CD4-positive, alpha-beta T cell treated with Interleukin-2 at 100 ng/mL for 4 hours (primary cell): Measurements from ENCODE around the gene FAM167B.
"Not testable (repeated sequence)": the region's sequence is repeated elsewhere in the genome, so short reads cannot be mapped to it uniquely, and the experiment has no call there.

Source experiments
- DNase-seq: peaks from one replicate; pipeline ENCODE4 v3.0.0-alpha.2; 2020; ENCODE audit warnings: low spot score

The FAM167B gene

DNA sequence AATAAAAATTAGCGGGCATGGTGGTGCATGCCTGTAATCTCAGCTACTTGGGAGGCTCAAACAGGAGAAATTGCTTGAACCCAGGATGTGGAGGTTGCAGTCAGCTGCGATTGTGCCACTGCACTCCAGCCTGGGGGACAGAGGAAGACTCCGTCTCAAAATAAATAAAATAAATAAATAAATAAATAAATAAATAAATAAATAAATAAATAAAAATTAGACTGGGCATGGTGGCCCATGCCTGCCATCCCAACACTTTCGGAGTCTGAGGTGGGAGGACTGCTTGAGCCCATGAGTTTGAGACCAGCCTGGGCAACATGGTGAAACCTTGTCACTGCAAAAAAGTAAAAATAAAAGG lies 16.2 kb downstream of the FAM167B start:
- not testable (repeated sequence) for DNase-seq

DNA sequence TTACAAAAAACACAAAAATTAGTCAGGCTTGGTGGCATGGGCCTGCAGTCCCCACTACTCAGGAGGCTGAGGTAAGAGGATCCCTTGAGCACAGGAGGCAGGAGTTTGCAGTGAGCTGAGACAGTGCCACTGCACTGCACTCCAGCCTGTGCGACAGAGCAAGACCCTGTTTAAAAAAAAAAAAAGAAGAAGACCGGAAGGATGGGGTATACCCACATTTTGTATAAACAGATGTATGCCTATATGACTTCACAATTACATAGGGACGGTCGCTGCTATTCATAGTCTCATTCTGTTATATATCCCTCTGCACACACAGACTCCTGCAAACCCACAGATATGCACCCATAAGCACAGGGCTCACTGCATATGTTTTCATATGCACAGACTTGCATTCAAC lies 16.7 kb downstream of the FAM167B start:
- DNase-seq, result peak; percentile 20

DNA sequence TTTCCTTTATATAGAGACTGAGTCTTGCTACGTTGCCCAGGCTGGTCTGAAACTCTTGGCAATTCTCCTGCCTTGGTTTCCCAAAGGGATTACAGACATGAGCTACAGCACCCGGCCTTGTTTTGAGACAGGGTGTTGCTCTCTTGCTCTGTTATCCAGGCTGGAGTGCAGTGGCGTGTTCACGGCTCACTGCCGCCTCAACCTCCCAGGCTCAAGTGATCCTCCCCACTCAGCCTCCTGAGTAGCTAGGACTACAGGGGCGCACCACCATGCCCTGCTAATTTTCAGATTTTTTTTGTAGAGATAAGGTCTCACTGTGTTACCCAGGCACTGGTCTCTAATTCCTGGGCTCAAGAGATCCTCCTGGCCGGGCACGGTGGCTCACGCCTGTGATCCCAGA lies 18.8 kb downstream of the FAM167B start:
- DNase-seq, result no peak

DNA sequence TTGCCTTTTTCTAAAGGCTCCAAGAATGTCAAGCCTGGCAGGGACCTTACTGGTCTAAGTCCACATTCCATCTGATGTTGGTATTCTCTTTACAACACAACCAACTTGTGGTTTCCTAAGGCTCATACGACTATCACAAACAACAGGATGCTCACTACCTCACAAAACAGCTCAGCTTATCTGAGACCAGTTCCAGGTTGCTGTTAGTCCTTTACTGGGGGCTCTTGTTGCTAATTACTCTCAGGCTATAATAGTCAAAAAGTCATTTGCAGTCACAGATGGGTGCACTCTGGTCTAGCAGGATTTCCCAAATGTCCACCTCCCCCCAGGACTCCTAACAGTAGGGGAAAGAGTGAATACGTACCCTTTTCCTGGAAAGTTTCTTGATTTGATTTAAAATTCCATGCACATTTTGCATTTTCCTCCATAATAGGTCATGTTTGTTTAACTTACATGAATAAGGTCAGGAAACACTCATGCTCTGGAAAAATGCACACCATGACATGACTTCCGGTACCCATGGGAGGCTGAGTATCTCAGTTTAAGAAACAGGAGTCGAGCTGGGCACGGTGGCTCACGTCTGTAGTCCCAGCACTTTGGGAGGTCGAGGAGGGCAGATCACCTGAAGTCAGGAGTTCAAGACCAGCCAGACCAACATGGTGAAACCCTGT lies 20.0 kb downstream of the FAM167B start:
- DNase-seq, result no peak

DNA sequence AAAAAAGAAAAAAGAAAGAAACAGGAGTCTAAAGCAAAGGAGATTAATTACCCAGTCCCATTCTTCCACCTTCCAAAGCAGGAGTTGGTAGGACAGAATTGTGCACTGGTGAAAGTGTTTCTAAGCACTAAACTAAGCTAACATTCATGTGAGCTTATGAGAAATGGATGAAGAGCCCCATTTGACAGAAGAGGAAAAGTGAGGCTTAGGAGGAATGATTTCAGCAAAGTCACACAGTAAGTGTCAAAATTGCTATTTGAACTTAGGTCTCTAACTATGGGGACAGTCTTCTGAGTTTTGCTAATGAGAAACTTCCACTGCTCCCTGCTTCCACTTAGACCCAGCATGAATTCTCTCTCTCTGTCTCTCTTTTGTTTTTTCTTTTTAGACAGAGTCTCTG lies 22.7 kb downstream of the FAM167B start:
- DNase-seq, result no peak

DNA sequence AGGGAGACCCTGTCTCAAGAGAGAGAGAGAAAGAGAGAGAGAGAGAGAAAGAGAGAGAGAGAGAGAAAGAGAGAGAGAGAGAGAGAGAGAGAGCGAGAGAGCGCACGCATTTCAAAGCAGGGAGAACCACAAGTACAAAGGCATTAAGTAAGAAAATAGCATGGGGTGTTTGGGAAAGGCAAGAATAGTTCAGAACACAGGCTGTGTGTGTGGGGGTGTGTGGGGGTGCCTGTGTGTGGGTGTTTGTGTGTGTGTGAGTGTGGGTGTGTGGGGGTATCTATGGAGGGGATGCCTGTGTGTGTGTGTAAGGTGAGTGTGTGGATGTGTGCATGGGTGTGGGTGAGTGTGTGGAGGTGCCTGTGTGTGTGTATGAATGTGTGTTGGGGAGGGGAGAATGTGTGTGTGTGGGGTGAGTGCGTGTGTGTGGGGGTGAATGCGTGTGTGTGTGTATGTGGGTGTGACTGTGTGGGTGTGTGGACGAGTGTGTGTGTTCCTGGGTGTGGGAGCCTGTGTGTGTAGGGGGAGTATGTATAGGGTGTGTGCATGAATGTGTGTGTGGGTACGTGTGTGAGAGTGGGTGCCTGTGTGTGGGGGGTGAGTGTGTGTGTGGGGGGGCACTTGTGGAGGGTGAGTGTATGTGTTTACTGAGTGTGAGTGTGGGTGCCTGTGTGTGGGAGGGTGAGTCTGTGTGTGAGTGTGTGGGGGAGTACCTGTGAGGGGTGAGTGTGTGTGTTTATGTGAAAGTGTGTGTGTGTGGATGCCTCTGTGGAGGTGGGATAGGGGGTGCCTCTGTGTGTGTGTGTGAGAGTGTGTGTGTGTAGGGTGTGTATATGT lies 25.8 kb downstream of the FAM167B start:
- peak; percentile 45 for DNase-seq

DNA sequence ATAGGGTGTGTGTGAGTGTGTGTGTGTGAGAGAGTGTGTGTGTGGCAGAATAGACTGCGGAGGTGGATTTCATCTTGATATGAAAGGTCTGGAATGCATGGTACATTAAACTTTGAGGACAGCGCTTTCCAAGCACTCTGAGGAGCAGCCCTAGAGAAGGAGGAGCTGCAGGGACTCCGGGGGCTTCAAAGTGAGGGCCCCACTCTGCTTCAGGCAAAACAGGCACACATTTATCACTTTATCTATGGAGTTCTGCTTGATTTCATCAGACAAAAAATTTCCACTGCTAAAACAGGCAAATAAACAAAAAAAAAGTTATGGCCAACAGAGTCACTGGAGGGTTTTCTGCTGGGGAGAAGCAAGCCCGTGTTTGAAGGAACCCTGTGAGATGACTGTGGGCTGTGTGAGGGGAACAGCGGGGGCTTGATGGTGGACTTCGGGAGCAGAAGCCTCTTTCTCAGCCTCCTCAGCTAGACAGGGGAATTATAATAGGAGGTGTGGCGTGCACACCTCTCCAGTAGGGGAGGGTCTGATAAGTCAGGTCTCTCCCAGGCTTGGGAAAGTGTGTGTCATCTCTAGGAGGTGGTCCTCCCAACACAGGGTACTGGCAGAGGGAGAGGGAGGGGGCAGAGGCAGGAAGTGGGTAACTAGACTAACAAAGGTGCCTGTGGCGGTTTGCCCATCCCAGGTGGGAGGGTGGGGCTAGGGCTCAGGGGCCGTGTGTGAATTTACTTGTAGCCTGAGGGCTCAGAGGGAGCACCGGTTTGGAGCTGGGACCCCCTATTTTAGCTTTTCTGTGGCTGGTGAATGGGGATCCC lies 26.6 kb downstream of the FAM167B start:
- peak; percentile 88 for DNase-seq

DNA sequence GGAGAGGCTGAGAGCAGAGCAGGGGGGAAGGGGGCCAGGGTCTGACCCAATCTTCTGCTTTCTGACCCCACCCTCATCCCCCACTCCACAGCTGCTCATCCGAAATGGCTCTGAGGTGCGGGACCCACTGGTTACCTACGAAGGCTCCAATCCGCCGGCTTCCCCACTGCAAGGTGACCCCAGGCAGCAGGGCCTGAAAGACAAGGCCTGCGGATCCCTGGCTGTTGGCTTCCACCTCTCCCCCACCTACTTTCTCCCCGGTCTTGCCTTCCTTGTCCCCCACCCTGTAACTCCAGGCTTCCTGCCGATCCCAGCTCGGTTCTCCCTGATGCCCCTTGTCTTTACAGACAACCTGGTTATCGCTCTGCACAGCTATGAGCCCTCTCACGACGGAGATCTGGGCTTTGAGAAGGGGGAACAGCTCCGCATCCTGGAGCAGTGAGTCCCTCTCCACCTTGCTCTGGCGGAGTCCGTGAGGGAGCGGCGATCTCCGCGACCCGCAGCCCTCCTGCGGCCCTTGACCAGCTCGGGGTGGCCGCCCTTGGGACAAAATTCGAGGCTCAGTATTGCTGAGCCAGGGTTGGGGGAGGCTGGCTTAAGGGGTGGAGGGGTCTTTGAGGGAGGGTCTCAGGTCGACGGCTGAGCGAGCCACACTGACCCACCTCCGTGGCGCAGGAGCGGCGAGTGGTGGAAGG lies 27.8 kb downstream of the FAM167B start:
- no peak for DNase-seq

DNA sequence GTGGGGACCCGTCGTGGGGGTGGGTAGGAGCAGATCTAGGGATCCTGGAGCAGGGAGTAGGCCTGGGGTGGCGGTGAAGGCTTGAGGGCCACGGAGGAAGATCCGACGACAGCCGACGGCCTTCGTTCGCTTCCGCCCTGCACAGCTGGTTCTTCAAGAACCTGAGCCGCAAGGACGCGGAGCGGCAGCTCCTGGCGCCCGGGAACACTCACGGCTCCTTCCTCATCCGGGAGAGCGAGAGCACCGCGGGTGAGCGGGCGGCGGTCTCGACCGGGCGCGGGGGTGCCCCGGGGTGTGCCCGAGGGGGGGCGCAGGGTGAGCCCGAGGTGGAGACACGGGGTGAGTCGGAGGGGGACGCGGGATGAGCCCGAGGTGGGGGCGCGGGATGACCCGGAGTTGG lies 28.4 kb downstream of the FAM167B start:
- DNase-seq, result no peak

DNA sequence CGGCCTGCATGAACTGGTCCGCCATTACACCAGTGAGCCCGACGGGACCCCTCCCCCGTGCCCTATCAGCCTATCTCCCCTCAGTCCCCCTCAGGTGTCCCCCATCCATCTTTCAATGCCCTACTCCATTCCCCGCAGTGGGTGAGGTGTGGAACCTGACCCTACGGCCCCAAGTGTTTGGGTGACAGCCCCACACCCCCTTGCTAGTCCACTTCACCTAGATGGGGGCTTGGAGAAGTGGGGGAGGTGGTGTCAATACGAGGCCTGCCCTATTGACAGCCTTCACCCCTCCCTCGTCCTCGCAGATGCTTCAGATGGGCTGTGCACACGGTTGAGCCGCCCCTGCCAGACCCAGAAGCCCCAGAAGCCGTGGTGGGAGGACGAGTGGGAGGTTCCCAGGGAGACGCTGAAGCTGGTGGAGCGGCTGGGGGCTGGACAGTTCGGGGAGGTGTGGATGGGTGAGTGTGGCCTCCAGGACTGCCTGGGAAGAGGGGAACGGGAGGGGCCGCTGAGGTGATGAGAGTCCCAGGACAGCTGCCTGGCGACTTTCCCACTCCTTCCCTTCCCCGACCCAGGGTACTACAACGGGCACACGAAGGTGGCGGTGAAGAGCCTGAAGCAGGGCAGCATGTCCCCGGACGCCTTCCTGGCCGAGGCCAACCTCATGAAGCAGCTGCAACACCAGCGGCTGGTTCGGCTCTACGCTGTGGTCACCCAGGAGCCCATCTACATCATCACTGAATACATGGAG lies 29.2 kb downstream of the FAM167B start:
- no peak for DNase-seq

DNA sequence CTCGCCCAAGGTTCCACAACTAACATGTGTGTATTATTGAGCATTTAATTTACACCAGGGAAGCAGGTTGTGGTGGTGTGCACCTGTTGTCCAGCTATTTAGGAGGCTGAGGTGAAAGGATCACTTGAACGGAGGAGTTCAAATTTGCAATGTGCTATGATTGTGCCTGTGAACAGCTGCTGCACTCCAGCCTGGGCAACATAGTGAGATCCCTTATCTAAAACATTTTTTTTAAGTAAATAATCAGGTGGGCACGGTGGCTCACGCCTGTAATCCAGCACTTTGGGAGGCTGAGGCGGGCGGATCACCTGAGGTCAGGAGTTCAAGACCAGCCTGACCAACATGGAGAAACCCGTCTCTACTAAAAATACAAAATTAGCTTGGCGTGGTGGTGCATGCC lies 37.8 kb downstream of the FAM167B start:
- not testable (repeated sequence) for DNase-seq

DNA sequence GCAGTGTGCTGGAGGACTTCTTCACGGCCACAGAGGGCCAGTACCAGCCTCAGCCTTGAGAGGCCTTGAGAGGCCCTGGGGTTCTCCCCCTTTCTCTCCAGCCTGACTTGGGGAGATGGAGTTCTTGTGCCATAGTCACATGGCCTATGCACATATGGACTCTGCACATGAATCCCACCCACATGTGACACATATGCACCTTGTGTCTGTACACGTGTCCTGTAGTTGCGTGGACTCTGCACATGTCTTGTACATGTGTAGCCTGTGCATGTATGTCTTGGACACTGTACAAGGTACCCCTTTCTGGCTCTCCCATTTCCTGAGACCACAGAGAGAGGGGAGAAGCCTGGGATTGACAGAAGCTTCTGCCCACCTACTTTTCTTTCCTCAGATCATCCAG lies 38.6 kb downstream of the FAM167B start:
- no peak for DNase-seq

DNA sequence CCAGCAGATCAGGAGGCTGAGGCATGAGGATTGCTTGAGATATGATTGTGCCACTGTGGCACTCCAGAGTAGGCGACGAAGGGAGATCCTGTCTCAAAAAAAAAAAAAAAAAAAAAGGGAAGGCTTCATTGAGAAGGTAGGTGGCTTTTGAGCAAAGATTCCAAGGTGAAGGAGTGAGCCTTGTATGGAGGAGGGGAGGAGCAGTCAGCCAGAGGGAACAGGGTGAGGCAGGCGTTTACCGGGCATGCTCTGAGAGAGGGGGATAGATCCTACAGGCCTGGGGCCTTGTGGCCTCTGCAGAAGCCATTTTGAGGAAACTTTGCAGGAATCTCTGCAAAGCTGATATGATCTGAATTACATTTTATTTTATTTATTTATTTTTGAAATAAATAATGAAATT lies 39.7 kb downstream of the FAM167B start:
- DNase-seq, result no peak

DNA sequence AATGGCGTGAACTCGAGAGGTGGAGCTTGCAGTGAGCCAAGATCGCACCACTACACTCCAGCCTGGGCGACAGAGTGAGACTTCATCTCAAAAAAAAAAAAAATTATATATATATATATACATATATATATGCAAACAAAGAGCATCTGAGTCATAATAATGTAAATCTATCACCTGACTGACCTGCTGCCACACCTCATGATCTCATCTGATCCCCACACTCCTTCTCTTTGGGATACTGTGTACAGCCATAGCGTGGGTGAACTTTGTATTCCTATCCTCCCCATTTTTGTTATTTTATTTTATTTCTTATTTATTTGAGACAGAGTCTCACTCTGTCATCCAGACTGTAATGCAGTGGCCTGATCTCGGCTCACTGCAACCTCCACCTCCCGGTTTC lies 42.2 kb downstream of the FAM167B start:
- no peak for DNase-seq

DNA sequence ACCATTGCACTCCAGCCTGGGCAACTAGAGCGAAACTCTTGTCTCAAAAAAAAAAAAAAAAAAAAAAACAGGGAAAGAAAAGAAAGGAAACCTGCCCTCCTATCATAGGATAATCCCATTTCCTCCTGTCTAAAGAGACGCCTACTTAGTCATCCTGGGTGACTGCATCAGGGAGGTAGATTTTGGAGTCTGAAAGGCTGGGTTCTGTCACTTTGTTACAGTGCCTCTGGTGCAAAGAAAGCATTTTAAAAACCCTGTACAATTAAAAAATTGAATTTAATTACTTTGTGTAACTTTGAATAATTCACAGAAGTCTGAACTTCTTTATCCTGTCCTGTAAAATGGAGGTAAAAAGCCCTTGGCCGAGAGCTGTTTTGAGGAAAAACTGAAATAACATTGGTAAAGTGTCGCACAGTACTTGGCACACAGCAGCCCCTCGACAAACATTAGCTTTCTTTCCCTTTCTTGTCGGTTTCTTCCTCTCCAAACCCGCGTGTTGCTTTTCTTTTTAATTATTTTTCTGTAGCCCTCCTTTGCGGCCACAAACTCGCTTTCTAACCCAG lies 44.2 kb downstream of the FAM167B start:
- DNase-seq, result peak; percentile 16

DNA sequence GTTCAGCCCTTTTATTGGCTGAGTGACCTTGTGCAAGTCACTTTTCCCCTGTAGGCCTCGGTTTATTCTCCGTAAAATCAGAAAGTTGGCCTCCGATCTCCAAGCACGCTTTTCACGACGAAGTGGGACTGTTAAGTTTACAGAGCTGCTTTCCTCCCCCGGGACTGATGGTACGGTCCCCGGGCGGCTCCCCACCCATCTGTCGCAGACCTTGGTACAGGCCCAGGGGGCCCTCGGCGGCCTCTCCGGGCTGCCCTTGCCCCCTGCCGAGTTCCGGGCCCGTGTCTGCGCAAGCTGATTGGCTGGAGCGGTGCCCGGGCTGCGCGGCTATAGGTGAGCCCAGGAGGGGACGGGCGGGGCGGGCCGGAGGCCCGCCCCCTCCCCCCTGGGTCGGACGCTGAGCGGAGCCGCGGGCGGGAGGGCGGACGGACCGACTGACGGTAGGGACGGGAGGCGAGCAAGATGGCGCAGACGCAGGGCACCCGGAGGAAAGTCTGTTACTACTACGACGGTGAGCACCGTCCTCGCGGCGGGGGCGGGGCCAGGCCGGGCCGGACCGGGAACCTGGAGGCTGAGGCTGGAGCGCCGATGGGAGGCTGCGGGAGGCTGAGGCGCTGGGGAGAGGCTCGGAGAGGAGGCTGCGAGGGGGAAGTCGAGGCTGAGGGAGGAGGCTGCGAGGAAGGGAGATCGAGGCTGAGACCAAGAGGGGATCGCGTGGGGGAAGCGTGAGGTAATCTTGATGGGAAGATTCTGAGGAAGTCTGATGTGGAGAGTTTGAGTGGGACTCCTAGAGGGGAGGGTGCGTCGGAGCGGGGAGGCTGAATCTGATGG lies 44.9 kb downstream of the FAM167B start, which contains the start of gene HDAC1:
Gene HDAC1 (plus strand): TSS at position 376 of the 831 bp plus-strand sequence. CDS start 87 bp downstream, at position 463.
- peak; percentile 98 for DNase-seq

DNA sequence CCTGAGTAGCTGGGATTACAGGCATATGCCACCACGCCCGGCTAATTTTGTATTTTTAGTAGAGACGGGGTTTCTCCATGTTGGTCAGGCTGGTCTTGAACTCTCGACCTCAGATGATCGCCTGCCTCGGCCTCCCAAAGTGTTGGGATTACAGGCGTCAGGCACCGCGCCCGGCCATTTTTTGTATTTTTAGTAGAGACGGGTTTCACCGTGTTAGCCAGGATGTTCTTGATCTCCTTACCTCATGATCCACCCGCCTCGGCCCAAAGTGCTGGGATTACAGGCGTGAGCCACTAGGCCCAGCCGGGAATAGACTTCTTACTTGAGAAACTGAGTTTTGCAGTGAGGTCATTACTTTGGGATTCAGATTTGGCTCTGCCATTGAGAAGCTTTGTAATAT lies 51.2 kb downstream of the FAM167B start:
- DNase-seq, result not testable (repeated sequence)
